Fibroblast of villous mesenchyme (primary cell): ENCODE results near the gene SLC25A30. TPM values are rescaled to one million over a fixed set of nuclear protein-coding genes. Genes with fewer than 3 reads are reported as not detected.
A peak's percentile ranks its signal among the peaks of the same experiment; 100 is the strongest.
"Not testable (repeated sequence)": the region's sequence is repeated elsewhere in the genome, so short reads cannot be mapped to it uniquely, and the experiment has no call there.

Source experiments
- DNase-seq: peaks from one replicate; pipeline ENCODE4 v3.0.0-alpha.2; 2010; ENCODE audit warnings: low read depth
- H3K4me3 ChIP-seq: 2 replicates; pipeline ENCODE4 v1.5.1; 2011; ENCODE audit warnings: low read depth, mild to moderate bottlenecking, low read length
- CTCF ChIP-seq: IDR thresholded peaks from 2 replicates; pipeline ENCODE4 v1.5.1; 2012; ENCODE audit warnings: low read depth, mild to moderate bottlenecking, low read length; ENCODE audit not compliant: insufficient read depth
- total RNA-seq: library from RNA; depleted of rRNA; stranded (reverse); fragments of >200 nt; gene quantifications from 2 replicates; pipeline ENCODE4 v1.2.3, GENCODE V29; 2012

Gene SLC25A30
- total RNA-seq, 1 donor, result 24.2 TPM

GRCh38 chr13:45384474-45385174, 33.5 kb downstream of the SLC25A30 start:
- no peak overlapping the region for H3K4me3 ChIP-seq
- DNase-seq, result no peak
- no peak for TF ChIP-seq CTCF

- not testable (repeated sequence) for H3K4me3 ChIP-seq, DNase-seq
These were observed 35.4 kb downstream of the SLC25A30 start for GRCh38 chr13:45382739-45383138.

DNA sequence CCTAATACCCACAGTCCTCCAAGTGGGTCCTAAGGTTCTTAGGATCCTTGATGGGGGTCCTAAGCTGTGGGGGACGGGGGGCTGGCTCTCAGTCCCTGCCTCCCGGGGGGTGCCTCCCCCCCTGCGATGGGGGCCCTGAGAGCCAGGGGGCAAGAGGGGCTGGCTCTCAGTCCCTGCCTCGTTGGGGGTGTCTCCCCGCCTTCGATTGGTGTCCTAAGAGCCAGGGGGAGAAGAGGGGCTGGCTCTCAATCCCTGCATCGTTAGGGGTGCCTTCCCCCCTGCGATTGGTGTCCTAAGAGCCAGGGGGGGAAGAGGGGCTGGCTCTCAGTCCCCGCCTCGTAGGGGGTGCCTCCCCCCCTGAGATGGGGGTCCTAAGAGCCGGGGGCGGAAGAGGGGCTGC, 37.0 kb downstream of the SLC25A30 start:
- DNase-seq, result no peak
- TF ChIP-seq CTCF, result no peak
- H3K4me3 ChIP-seq, result no peak overlapping the region

DNA sequence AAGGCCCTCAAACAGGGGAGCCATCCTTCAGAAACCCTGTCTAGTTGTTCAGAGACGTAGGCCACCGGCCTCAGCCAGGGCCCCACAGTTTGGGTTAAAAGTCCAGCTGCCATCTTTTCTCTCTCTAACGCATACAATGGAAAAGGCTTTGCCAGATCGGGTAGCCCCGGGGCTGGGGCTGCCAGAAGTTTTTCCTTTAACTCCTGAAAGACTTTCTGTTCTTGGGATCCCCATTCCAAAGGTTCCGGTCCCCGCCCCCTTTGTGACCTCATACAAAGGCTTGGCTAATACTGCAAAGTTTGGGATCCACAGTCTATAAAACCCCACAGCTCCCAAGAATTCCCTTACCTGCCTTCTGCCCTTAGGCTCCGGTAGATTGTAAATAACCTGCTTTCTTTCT, 37.5 kb downstream of the SLC25A30 start:
- not testable (repeated sequence) for H3K4me3 ChIP-seq

GRCh38 chr13:45379516-45379915, 38.7 kb downstream of the SLC25A30 start:
- DNase-seq, H3K4me3 ChIP-seq: not testable (repeated sequence)

More for the DNA sequence above, 37.5 kb downstream of the SLC25A30 start:
- DNase-seq, result not testable (repeated sequence)

GRCh38 chr13:45378786-45379185, 39.4 kb downstream of the SLC25A30 start:
- not testable (repeated sequence) for DNase-seq, H3K4me3 ChIP-seq

DNA sequence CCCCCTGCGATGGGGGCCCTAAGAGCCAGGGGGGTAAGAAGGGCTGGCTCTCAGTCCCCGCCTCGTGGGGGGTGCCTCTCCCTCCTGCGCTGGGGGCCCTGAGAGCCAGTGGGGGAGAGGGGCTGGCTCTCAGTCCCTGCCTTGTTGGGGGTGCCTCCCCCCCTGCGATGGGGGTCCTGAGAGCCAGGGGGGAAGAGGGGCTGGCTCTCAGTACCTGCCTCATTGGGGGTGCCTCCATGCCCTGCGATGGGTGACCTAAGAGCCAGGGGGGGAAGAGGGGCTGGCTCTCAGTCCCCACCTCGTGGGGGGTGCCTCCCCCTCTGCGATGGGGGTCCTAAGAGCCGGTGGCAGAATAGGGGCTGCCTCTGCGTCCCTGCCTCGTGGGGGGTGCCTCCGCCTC, 40.9 kb downstream of the SLC25A30 start:
- DNase-seq, H3K4me3 ChIP-seq: not testable (repeated sequence)

GRCh38 chr13:45376651-45377050, 41.5 kb downstream of the SLC25A30 start:
- not testable (repeated sequence) for DNase-seq, H3K4me3 ChIP-seq

DNA sequence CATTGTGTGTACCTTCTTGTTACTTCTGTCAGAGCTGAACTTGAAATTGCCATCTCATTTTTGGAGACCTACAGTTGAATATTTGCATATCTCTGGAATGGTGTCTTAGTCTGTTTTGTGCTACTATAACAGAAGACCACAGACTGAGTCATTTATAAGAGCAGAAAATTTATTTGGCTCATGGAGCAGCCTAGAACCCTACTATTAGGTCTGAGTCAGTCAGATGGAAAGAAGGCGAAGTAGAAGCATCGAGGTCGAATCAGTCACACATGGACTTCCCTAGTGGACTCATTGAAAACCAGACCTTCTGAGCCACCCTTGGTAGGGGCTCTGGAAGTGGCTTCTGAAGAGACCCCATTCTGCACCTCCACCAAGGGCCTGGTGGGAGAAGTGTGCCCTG, 43.3 kb downstream of the SLC25A30 start:
- no peak for TF ChIP-seq CTCF
- H3K4me3 ChIP-seq, result no peak overlapping the region
- DNase-seq, result no peak

- no peak overlapping the region for H3K4me3 ChIP-seq
- no peak for TF ChIP-seq CTCF
These were observed 45.0 kb downstream of the SLC25A30 start for GRCh38 chr13:45373162-45373547.

More at GRCh38 chr13:45373162-45373547, 45.0 kb downstream of the SLC25A30 start:
- peak; percentile 12 for DNase-seq
